Putamen (tissue), 1 donor: ENCODE measurements around the gene HPSE.
"Not testable (repeated sequence)": the region's sequence is repeated elsewhere in the genome, so short reads cannot be mapped to it uniquely, and the experiment has no call there.

ENCODE experiments used
- DNase-seq: peaks from one replicate; pipeline ENCODE4 v3.0.0-alpha.2; 2016; ENCODE audit warnings: low spot score

The HPSE gene

DNA sequence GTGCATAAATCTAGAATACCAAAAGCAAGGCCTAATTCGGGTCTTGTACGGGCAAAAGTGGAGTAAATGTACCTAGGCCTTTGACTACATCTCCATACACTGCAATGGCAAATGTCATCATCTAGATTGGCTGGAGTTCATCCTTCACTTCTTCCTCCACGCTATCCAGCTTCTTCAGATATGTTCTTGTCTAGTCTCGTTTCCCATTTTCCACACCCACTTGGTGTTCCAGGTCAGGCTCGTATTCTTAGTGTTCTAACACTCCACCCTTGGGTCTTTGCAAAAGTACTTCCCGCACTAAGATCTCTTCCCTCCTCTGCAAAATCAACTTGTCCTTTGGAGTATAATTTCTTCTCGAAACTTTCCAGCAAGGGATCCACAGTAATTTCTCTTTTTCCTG lies 51.5 kb downstream of the HPSE start:
- DNase-seq = no peak

DNA sequence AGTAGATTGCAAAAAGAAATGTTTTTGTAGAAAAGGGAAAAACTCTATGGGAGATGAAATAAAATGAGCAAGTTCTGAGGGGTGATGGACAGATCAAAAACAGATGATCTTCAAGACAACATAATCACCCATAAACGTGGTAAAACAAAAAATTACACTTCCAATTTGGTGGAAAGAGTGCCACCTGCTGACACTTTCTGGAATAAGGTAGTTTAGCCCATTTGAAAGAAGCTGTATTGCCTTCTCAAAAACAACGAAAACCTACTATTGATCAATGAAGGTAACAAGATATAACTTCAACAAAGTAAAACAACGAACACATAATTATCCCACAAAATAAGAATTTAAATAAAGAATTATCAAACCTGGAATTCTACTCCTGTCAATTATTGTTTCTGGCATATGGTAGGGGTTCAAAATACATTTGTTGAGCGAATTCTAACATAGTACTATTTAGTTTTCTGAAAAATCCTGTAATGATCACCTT lies 52.6 kb downstream of the HPSE start:
- DNase-seq = peak; percentile 37

DNA sequence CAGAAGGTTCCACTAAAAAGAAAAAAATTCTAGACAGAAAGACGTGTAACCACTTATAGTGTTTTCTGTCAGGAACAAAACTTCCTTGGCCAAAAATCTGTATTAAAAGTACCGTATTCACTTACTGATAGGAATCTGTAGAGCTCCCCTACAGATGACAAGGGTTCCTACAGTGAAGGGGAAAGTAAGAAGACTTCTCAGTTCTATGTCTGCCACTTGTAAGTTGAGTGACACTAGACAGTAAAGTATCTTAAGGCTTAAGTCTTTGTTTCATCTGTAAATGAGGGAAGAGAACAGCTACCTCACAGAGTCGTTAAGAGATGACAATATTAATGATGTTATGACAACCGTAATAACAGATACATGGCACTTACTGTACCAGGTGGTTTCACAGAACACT lies 53.3 kb downstream of the HPSE start:
- no peak for DNase-seq

DNA sequence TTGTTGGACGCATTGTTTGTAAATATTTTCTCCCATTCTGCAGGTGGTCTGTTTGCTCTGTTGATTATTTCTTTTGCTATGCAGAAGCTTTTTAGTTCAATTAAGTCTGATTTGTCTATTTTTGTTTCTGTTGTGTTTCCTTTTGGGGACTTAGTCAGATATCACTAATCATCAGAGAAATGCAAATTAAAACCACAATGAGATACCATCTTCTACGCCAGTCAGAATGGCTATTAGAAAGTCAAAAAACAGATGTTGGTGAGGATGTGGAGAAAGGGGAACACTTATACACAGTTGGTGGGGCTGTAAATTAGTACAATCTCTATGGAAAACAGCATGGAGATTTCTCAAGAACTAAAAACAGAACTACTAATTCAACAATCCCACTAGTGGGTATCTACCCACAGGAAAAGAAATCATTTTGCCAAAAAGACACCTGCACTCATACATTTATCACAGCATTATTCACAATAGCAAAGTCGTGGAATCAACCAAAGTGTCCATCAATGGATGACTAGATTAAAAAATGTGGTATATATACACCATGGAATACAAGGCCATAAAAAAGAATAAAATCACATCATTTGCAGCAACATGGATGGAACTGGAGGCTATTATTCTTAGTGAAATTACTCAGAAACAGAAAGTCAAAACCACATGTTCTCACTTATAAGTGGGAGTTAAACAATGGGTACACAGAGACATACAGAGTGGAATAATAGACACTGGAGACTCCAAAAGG lies 58.2 kb downstream of the HPSE start:
- DNase-seq = no peak

DNA sequence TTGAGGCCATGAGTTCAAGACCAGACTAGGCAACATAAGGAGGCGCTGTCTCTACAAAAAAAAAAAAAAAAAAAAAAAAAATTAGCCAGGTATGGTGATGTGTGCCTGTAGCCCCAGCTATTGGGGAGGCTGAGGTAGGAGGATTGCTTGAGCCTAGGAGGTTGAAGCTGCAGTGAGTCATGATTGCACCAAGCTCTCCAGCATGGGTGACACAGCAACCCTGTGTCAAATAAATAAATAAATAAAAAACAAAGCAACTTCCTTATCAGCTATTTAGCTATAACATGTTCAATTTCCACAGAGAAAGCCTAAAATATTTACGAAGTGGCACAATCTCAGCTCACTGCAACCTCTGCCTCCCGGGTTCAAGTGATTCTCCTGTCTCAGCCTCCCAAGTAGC lies 60.7 kb downstream of the HPSE start:
- not testable (repeated sequence) for DNase-seq

DNA sequence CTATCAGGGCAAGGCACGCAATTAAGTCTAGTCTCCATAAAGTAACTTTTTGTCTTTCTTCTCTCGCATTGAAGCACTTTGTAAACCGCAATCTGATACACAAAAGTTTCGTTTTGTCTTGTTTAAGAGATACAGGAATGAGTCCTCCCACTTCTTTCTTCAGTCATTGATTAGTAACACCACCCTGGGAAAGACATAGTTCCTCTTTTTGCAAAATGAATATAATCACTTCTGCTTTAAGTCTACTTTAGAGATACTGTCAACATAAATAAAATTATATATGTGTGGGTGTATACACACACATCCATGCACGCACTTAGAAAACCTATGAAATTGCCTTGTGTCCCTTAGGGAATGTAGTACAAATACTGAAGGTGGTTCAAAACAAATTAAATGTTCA lies 61.7 kb downstream of the HPSE start:
- DNase-seq = no peak

DNA sequence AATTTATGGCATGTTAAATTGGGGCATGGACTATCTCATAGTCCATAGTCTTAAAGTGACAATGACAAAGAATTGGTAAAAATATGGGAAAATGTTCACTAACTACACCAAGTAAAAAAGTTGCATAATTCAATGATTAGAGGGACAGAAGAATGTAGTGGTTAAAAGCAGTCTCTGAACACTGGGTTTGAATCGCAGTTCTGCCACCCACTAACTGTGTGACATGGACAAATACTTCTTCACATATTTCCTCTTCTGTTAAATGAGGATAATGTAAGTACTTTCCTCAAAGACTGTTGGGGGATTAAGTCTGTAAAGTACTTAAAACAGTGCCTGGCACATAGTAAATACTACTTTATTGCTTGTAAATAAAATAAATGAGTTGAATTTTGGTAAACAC lies 65.4 kb downstream of the HPSE start:
- no peak for DNase-seq

DNA sequence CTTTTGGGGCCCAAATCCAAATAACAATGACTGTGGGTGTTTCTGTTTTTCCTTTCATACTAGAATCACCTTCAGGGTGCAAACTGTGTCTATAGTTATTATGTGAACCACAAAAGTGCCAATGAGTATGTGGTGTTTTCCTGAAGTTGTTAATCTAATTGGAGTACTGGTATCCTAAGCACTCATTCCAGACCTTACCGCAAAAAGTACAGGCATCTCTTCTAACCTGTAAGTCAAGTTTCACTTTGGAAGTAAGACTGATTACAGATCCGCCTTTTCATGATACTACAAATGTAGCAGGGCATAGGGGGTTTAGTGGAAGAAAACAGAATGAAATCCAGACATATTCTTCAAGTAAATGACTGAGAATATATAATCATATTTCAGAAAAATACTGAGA lies 66.2 kb downstream of the HPSE start:
- no peak for DNase-seq

DNA sequence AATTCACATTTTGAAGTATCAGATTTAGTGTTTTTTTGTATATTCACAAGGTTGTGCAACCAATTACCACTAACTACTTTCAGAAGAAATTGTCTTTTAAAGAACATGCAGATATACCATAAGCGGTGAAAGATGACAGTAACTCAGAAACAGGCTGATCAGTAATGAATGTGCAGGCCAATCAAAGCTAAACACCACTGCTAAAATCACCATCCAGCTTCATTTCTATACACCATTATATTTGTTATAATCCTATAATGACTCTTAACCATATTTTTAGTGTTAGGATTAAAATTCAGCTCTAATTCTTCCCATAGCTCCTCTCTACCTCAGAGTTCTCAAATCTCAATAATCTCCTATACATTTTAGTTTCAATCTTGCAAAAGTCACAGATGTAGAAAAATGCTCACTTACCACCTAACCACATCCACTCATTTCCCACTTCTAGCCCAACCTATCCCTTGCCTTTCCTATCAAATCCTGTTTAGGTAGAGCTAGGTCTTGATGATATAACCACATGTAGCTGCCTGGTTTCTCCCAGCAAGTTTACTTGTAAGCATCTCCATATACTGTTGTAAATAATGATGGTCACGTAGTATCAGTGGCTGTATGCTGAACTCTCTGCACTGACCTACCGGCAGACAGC lies 66.7 kb downstream of the HPSE start:
- no peak for DNase-seq

DNA sequence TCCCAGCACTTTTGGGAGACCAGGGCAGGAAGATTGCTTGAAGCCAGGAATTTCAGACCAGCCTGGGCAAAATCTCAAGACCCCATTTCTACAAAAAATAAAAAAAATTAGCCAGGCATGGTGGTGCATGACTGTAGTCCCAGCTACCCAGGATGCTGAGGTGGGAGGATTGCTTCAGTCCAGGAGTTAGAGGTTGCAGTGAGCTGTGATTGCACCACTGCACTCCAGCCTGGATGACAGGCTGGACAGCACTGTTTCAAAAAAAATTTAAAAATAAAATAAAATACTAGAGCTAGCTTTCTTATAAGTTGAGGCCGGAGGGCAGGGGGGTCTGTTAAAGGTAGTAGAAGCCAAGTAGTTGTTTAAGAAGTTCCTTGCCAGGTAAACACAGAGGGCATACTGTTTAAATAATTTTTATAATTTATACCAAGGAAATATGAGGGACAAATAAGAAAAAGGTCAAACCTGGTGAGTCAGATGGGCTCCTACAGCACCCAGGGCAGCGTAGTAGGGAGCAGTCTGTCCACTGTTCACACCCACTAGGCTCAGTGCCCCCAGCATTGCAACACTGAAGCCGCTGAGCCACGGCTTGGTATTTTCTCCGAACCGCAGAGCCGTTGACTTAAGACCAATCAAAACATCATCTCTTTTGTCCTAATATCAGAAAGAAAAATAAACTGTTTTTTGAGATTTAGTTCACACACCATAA lies 67.4 kb downstream of the HPSE start:
- no peak for DNase-seq

DNA sequence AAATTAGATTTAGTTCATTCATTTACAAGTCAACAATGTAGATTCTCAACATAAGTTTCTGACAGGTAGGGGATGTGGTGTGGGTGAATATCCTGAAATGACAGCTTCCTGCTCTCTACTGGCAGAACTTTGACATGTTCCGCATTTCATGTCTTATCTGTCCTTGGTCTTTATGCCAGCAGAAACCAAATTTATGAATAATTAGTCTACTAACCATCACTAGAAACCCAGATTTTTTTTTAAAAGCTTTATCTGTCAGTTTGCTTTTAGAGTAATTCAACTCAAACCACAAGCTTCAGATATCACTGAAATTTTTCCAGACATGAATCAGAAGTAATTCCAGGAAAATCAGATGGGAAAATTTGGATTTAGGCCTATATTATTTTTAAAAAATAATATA lies 68.0 kb downstream of the HPSE start:
- DNase-seq = no peak

DNA sequence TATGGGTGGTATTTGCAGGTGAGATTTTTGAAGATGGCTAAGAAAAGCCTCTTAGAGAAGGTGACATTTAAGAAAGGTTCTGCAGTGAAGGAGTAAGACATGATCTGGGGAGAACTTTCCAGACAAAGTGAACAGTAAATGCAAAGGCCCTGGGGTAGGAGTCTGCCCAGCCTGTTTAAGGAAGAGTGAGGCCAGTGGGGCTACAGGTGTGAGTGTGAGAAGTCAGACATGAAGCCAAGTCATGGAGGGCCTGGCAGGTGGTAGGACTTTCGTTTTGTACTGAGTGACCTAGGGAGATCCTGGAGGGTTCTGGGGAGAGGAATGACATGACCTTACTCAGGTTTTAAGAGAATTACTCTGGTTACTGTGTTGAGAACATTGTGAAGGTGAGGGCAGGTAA lies 71.5 kb downstream of the HPSE start:
- no peak for DNase-seq

DNA sequence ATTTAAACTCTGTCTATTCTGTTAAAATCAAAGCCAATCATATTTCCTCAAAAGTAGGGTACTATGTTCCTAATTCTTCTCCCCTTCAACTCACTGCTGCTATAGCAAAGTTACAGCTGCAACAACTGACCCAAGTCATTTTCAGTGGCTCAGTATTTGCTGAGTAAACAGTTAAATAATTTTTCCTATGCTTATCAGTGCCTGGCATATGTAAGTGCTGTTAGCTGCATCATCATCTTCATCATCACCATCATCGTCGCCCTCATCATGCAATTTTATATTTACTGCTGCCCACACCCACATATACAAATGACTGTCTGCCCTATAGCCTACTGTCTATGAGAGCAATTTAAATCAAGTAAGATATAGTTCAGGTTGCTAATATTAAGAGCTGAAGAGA lies 72.0 kb downstream of the HPSE start:
- DNase-seq = no peak

DNA sequence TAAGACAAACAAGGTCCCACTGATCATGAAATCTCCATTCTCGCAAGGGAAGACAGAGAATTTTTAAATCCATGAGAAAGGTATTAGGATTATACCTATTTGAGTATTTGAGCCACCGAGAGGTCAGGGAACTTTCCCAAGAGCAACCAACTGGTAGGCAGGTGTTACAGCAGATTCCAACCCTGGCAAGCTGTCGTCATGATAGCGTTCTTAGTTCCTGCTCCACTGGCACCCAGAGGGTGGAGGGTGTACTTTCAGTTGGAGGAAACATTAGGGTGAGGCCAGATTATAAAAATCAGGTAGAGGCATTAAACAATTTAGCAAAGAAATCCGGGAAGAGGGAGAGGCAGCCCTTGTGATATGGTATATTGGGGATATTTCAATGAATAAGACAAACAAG lies 73.3 kb downstream of the HPSE start:
- no peak for DNase-seq

DNA sequence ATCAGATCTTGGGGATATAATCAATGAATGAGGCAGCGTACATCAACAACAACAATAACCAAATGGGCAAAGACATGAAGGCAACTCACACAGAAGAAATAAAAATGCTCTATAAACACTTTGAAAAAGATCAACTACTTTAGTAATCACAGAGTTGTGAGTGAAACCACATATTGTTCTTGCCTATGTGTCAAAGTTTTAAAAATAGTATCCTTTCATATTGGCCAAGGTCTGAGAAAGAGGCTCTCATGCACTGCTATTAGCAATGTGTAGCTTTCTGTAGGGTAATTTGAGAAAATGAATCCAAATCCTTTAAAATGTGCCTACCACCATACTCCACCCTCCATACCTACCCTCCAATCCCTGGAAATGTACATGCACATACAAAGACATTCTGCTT lies 75.1 kb downstream of the HPSE start:
- no peak for DNase-seq

DNA sequence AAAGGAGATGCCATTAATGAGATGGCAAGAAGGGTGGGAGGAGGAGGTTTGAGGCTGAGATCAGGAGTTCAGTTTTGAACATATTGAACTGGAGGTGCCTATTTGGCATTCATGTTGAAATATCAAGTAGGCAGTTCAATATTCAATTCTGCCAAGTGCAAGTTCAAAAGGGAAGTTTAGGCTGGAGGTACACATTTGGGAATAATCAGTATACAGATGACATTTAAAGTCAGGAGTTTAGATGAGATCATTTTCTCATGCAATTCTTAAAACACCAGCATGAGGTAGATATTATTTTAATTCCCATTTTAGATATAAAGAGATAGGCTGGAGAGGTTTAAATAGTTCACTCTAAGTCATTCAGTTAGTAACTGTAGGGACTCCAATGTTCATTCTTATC lies 76.2 kb downstream of the HPSE start:
- no peak for DNase-seq

DNA sequence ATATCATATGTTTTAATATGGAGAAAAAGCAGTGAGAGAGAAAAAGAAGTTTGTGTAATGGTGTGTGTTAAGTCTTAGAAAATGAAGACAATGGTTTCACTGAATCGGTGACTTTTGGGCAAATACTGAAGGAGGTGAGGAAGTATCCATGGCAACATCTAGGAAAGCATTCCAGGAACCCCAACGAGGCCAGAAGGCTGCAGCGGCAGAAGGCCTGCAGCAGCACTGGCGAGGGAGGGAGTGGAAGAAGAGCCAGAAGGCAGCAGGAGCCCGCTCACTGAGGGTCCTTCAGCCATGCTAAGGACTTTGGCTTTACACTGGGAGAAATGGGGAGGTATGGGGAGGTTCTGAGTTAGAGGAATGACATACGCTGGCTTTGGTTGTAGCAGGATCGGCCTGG lies 76.8 kb downstream of the HPSE start:
- DNase-seq = no peak

DNA sequence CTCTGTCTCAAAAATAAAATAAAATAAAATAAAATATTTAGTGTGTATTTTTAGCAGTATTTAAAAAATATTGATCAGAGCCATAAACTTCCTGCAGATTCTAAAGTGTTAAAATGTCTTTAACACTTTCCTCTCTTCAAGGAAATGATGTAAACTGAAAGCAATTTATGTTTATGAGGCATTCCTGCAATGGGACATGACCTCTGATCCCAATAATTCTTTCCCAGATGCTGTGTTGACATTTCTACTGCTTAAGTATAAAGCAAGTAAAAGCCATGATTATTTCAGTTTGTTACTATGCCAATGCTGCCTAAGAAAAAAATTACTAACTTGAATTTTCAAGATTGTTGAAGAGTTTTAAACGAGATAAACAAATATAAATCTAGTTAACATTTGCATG lies 79.1 kb downstream of the HPSE start:
- no peak for DNase-seq

DNA sequence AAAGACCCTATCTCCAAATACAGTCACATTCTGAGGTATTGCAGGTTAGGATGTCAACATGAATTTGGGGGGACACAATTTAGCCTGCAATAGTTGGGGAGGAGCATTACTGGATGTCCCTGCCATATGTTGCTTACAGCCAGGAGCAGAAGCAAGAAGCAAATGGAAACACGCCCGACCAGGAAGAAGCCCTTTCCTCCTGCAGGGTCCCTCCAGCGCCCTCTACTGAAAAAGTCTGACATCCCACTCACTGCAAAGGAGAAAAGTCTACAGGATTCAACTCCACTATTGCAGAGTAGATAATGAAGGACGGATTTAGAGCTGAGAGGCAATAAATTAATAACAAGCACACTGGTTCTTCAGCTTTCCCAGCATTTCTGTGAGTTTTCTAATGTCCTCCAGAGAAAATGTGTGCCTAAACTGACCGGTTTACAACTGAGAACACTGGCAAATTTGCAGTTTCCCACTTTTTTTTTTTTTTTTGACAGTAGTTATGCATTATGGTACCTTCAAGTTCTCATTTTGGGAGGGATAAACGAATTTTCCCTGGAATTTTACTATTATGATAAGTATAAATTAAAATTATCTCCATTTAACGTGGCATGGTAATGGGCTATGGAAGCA lies 81.8 kb downstream of the HPSE start:
- DNase-seq = peak; percentile 19

DNA sequence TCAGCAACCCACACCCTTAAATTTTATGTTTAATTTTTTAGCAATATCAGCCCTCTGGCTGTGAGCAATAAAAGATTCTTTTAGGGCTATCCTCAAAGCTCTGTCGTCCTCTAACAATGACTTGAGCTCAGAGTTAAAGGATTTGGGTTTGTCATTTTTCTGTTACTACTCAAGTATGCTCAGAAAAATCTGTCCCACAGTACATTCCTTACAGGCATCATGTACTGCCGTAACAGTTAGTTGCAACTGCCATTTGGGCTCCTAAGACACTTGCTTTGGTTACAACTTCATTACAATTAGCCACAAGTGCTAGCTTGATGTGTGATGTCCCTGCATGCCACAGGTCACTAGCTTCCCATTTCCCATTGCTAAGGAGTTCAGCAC lies 83.2 kb downstream of the HPSE start:
- no peak for DNase-seq

DNA sequence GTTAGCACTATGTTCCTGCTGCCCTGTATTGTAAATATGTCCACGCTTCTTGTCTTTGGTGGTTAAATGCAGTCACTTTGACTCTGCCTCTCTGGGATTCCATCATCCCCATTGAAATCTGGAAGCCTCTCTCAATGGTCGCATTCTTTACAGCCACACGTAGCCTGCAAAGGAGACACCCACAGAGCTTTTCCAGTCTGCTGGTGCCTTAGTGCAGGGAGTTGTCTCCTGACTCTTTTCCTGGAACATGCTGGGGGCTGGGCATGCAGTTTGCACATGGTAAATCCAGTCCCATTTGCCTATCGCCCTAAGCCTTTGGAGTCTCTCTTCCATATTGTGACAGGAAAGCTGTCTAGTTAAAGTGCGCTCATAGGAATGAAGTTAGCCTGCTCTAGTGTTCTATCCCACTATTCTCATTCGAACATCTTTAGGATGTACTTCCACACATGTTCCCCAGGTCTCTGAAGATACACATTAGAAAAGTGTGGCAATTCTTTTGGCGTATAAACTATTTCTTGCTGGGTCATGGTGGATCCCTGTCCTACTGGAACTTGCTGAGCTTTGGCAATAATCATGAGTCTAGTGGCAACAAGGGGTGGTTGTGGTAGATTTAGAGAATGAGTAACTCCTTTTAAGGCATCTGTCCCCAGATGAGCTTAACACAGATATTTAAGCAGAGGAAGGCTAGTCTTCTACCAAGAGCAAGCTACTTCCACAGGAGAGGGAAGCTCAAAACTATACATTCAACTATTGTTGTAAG lies 83.8 kb downstream of the HPSE start:
- no peak for DNase-seq

DNA sequence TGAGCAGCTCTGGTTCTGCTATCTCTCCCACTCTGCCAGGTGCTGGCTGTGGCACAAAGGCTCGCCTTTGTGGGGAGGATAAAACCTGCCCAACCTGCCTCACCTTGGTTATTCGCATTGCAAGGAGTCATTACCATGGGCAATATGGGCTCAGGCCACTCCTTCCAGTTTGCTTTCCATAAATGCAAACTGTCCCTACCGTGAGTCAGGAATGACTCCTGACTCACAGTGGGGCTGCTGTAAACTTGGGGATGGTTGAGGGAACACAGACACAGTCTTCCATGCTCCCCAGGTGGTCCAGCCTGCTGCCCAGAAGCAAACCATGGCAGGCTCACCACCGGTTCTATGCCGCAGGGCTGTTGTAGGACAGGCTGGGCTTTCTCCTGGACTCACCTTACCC lies 86.2 kb downstream of the HPSE start:
- DNase-seq = no peak
